Glomerular endothelial cell (primary cell): ENCODE results near the gene PI4K2A. TPM values are rescaled to one million over a fixed set of nuclear protein-coding genes. Genes with fewer than 3 reads are reported as not detected.

Experiments
- DNase-seq: peaks from one replicate; pipeline ENCODE4 v3.0.0-alpha.2; 2011; ENCODE audit warnings: low read depth, low spot score; ENCODE audit errors: extremely low read depth
- total RNA-seq: library from RNA; depleted of rRNA; stranded (reverse); fragments of >200 nt; gene quantifications from 2 replicates; pipeline ENCODE4 v1.2.3, GENCODE V29; 2015

PI4K2A gene
- total RNA-seq, 1 donor from 2014 or later: 26.6 TPM

- DNase-seq: no peak
Observed at GRCh38 chr10:97723001-97723400, 82.5 kb downstream of the PI4K2A start.

- no peak for DNase-seq
Observed at GRCh38 chr10:97724341-97724941, 84.0 kb downstream of the PI4K2A start.

Other genes starting within 250 kb of the PI4K2A start
- 16.5 and 33.0 TPM in 2 replicates for gene RRP12, start 239.3 kb upstream of the PI4K2A start, total RNA-seq
- 414 and 482 TPM in 2 replicates for gene PGAM1, start 214.5 kb upstream of the PI4K2A start, total RNA-seq
- 40.2 and 41.5 TPM in 2 replicates for gene EXOSC1, start 194.7 kb upstream of the PI4K2A start, total RNA-seq
- 39.3 and 61.9 TPM in 2 replicates for gene ZDHHC16, start 194.5 kb upstream of the PI4K2A start, total RNA-seq
- 145 and 147 TPM in 2 replicates for gene MMS19, start 142.2 kb upstream of the PI4K2A start, total RNA-seq
- 105 and 111 TPM in 2 replicates for gene UBTD1, start 141.7 kb upstream of the PI4K2A start, total RNA-seq
- 0.24 TPM in 1 of 2 replicates, not detected in the other for gene ANKRD2, start 67.9 kb upstream of the PI4K2A start, total RNA-seq
- gene HOGA1, start 56.3 kb upstream of the PI4K2A start, total RNA-seq: 0.12 and 0.15 TPM in 2 replicates
- gene C10orf62, start 51.0 kb upstream of the PI4K2A start, total RNA-seq: not detected in 2 replicates
- 3.9 and 9.7 TPM in 2 replicates for gene MORN4, start 7.2 kb upstream of the PI4K2A start, total RNA-seq
- 2.4 and 3.0 TPM in 2 replicates for gene AVPI1, start 46.6 kb downstream of the PI4K2A start, total RNA-seq
- 39.0 and 50.3 TPM in 2 replicates for gene MARVELD1, start 73.1 kb downstream of the PI4K2A start, total RNA-seq
- 11.4 and 22.6 TPM in 2 replicates for gene ZFYVE27, start 96.5 kb downstream of the PI4K2A start, total RNA-seq
- gene SFRP5, start 131.3 kb downstream of the PI4K2A start, total RNA-seq: not detected in 2 replicates
- gene GOLGA7B, start 209.2 kb downstream of the PI4K2A start, total RNA-seq: not detected in 2 replicates